Measurements from ENCODE around the gene PRSS57.
A peak's percentile ranks its signal among the peaks of the same experiment; 100 is the strongest.
"Not testable (repeated sequence)": the region's sequence is repeated elsewhere in the genome, so short reads cannot be mapped to it uniquely, and the experiment has no call there.

Gene PRSS57

DNA sequence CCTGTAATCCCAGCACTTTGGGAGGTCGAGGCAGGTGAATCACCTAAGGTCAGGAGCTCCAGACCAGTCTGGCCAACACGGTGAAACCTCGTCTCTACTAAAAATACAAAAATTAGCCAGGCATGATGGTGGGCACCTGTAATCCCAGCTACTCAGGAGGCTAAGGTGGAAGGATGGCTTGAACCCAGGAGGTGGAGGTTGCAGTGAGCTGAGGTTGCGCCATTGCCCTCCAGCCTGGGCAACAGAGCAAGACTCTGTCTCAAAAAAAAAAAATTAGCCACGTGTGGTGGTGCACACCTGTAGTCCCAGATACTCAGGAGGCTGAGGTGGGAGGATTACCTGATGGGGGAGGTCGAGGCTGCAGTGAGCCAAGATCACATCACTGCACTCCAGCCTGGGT lies 7.6 kb upstream of the PRSS57 start:
- not testable (repeated sequence) for FAIRE-seq; DNase-seq (ENCODE audit: extremely low spot score, insufficient read length, low read depth)

GRCh38 chr19:699885-700284 lies 4.6 kb upstream of the PRSS57 start:
- not testable (repeated sequence) for FAIRE-seq; DNase-seq (ENCODE audit: extremely low spot score, insufficient read length, low read depth)

DNA sequence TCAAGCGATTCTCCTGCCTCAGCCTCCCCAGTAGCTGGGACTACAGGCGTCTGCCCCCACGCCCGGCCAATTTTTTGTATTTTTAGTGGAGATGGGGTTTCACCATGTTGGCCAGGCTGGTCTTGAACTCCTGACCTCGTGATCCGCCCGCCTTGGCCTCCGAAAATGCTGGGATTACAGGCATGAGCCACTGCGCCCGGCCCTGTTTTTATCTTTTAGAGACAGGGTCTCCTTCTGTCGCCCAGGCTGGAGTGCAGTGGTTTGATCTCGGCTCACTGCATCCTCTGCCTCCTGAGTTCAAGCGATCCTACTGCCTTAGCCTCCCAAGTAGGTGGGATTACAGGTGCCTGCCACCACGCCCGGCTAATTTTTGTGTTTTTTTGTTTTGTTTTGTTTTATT lies 3.3 kb upstream of the PRSS57 start:
- not testable (repeated sequence) for FAIRE-seq; DNase-seq (ENCODE audit: extremely low spot score, insufficient read length, low read depth)

GRCh38 chr19:694481-695351 lies 536 bp downstream of the PRSS57 start:
- no peak for FAIRE-seq
- no peak for DNase-seq (ENCODE audit: extremely low spot score, insufficient read length, low read depth)

- no peak for FAIRE-seq
- DNase-seq (ENCODE audit: extremely low spot score, insufficient read length, low read depth), result no peak
Measured at GRCh38 chr19:690203-690602, 5.0 kb downstream of the PRSS57 start.

DNA sequence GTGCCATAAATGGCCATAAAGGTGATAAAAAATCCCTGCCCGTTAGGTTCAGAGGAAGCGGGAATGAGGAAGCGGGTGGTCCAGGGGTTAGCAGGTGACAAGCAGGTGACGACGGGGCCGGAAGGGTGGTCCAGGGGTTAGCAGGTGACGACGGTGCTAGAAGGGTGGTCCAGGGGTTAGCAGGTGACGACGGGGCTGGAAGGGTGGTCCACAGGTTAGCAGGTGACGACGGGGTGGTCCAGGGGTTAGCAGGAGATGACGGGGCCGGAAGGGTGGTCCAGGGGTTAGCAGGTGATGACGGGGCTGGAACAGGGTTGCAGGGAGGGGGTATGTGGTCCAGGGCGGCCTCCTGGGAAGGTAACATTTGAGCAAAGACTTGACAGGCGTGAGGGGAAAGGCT lies 6.3 kb downstream of the PRSS57 start:
- DNase-seq (ENCODE audit: extremely low spot score, insufficient read length, low read depth) (no peak), FAIRE-seq (no peak)

GRCh38 chr19:688214-688613 lies 7.0 kb downstream of the PRSS57 start:
- DNase-seq (ENCODE audit: extremely low spot score, insufficient read length, low read depth), result no peak
- FAIRE-seq, result no peak

DNA sequence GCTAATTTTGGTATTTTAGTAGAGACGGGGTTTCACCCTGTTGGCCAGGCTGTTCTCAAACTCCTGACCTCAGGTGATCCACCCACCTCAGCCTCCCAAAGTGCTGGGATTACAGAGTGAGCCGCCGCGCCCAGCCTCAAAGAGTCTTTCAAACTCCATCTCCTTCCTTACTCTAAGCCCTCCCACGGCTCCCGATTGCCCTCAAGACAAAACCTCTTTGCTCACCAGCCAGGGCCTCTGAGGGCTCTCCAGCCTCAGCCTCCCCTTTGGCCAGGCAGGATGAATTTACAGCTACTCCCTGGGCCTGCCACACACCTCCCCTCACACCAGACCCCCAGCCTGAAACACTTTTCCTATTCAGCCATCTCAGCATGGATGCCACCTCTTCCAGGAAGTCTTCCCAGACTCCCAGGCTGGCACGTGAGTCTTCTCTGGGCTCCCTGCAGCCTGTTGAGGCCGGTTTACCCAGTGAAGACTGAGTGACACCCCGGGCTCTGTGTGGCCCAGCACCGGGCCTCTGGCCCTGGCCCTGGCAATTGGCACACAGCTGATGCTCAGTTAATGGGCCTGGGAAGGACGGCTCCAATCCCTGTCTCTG lies 7.6 kb downstream of the PRSS57 start:
- FAIRE-seq (no peak), DNase-seq (ENCODE audit: extremely low spot score, insufficient read length, low read depth) (no peak)

DNA sequence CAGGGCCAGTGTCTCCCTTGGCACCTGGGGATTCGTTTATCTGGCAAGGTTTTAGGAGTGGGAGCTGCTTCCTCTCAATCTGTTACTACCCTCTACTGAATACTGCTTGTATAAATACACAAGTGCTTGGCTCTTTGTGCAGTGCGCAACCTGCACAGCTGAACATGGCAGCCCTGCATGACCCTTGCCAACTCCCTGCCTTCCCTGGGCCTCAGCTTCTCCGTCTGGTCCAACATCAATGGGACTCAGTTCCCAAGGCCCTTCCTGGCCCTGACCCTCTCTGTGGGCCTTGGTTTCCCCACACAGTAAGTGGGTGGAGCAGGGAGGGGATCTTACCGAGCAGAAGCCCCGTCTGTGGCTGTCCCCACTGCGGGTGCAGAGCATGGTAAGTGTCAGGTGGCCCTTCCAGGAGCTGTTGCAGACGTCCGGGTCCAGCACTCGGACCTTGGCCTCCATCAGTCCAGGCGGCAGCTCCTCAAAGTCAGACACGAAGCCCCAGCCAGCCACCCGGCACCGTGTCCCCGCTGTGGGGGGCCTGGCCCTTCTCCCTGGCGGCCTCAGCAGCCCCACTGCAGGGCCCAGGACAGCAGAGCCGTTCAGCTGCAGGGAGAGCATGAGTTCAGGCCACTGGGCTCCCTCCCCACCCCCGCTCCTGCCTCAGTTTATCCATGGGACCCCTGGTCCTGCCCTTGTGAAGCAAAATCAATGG lies 8.5 kb downstream of the PRSS57 start:
- DNase-seq (ENCODE audit: extremely low spot score, insufficient read length, low read depth) (no peak), FAIRE-seq (no peak)

DNA sequence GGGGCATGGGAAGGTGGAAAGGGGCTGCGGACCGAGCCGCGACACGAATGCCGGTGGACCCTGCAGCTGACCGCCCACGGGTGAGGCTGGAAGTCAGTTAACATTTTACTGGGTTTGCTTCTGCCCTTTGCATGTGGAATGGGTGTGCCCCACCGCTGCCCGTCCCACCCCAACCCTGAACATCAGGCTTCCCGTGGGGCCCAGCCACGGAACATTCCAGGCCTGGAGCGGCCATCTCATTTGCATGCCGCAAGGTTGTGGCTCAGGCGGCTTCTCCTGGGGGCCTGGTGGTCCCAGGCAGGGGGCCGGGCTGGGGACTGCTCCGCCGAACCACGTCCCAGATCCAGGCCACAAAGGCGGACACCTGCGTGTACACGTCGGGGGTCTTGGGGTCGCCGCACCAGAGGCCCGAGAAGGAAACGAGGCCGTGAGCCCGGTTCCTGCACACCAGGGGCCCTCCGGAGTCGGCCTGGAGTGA lies 9.8 kb downstream of the PRSS57 start:
- DNase-seq (ENCODE audit: extremely low spot score, insufficient read length, low read depth) (no peak), FAIRE-seq (no peak)

DNA sequence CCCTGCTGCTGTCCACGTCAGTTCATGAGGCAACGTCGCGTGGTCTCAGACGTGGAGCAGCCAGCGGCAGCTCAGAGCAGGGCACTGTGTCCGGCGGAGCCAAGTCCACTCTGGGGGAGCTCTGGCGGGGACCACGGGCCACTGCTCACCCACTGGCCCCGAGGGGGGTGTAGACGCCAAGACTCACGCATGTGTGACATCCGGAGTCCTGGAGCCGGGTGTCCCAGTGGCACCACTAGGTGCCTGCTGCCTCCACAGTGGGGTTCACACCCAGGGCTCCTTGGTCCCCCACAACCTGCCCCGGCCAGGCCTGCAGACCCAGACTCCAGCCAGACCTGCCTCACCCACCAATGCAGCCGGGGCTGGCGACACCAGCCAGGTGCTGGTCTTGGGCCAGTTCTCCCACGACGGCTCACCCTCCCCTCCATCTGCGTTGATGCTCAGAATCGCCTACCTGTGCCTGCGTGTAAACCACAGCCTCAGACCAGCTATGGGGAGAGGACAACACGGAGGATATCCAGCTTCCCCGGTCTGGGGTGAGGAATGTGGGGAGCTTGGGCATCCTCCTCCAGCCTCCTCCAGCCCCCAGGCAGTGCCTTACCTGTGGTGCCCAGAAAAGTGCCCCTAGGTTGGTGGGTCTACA lies 12.5 kb downstream of the PRSS57 start:
- DNase-seq (ENCODE audit: extremely low spot score, insufficient read length, low read depth) (no peak), FAIRE-seq (no peak)

DNA sequence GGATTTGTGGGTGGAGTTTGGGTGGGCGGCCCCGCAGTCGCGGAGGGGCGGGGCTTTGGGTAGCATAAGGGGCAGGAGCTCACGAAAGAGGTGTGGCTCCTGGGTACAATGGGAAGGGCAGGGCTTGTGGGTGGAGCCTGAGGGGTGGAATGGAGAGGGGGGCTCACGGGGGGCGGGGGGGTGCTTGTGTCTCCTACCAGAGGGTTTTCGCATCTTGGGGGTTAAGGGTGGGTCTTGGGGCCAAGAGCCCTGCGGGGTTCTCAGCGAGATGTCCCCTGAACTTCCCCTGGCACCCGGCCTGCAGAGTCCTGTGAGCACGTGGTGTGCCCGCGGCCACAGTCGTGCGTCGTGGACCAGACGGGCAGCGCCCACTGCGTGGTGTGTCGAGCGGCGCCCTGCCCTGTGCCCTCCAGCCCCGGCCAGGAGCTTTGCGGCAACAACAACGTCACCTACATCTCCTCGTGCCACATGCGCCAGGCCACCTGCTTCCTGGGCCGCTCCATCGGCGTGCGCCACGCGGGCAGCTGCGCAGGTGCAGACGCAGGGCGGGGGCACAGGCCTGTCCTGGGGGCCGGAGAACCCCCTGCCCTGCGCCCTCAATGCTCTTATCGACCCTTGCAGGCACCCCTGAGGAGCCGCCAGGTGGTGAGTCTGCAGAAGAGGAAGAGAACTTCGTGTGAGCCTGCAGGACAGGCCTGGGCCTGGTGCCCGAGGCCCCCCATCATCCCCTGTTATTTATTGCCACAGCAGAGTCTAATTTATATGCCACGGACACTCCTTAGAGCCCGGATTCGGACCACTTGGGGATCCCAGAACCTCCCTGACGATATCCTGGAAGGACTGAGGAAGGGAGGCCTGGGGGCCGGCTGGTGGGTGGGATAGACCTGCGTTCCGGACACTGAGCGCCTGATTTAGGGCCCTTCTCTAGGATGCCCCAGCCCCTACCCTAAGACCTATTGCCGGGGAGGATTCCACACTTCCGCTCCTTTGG lies 13.9 kb downstream of the PRSS57 start:
- FAIRE-seq (peak; percentile 96), DNase-seq (ENCODE audit: extremely low spot score, insufficient read length, low read depth) (peak; percentile 84)

DNA sequence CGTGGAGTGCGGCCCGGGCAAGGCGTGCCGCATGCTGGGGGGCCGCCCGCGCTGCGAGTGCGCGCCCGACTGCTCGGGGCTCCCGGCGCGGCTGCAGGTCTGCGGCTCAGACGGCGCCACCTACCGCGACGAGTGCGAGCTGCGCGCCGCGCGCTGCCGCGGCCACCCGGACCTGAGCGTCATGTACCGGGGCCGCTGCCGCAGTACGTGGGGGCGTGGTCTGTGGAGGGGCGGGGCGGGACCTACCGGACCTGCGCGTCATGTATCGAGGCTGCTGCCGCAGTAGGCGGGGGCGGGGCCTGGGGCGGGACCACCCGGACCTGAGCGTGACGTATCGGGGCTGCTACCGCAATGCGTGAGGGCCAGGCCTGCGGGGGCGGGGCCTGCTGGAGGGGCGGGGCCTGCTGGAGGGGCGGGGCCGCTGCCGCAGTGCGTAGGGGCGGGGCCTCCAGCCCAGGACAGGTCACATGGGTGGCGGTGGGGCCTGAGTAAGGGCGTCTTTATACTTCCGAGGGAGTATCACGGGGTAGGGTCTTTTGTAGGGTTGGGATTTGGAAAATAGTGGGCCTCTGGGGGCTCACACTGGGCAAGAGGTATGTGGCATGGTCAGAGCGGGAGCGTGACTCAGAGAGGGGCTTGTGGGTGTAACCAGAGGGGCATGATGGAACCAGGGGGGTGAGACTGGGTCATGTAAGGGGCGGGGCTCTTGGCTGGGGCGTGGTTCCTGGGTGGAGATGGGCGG lies 14.8 kb downstream of the PRSS57 start:
- FAIRE-seq, result no peak

GRCh38 chr19:679418-680286 lies 15.6 kb downstream of the PRSS57 start:
- DNase-seq (ENCODE audit: extremely low spot score, insufficient read length, low read depth) (no peak), FAIRE-seq (peak; percentile 31)

More for the DNA sequence above, 14.8 kb downstream of the PRSS57 start:
- peak; percentile 98 for DNase-seq (ENCODE audit: extremely low spot score, insufficient read length, low read depth)

DNA sequence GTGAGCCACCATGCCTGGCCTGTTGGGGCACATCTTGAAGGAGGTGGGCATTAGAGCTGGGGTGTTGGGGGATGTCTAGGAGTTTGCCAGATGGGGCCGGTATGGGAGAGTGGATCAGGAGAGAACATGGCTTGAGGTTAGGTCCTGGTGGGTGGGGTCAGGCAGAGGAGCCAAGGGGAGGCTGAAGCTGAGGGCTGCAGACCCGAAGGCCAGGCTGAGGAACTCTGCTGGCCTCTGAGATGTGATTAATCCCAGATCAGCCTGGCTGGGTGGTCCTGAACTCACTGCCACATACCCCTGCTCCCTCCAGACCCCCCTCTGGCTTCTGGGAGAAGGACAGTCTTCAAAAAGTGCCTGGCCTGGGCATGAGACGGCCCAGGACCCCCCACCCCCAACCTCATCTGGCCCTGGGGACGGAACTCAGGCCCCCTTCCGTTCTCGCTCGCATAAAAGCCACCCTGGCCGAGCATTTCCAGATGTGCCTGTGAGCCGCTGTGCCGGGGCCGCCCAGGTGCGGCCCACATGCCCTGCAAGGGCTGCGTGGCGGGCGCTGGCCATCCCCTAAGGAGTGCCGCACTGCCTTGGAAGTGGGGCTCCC lies 16.4 kb downstream of the PRSS57 start:
- DNase-seq (ENCODE audit: extremely low spot score, insufficient read length, low read depth) (no peak), FAIRE-seq (no peak)

DNA sequence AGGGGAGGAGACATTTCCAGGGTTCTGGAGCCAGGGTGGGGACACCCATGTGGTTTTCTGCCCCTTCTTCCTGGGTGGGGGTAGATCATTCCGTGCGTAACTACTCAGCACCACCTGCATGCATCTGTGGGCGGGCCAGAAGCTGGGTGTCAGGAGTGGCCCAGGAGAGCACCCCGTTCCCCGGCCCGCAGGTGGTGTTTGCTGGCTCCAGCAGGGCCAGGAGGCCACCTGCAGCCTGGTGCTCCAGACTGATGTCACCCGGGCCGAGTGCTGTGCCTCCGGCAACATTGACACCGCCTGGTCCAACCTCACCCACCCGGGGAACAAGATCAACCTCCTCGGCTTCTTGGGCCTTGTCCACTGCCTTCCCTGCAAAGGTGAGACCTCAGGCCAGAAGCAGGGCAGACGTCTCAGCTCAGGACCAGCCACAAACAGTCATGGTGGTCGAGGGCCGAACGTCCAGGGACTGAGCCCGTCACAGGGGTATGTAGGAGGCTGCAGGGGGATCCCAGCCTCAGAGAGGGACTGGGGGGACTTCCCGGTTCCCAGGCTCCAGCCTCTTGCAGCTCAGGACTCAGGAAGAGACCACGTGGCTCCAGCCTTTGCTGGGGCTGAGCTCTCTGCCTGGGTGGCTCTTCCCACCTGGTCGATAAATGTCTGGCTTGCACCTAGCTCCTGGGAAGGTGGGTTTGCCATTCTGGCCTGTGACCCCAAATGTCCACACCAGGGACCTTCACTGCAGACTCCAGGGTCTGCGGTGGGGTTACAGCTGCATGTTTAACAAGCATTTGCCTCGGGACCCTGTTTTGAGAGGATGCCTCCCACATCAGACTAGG lies 17.4 kb downstream of the PRSS57 start:
- no peak for FAIRE-seq

More for the DNA sequence above, 17.4 kb downstream of the PRSS57 start:
- no peak for DNase-seq (ENCODE audit: extremely low spot score, insufficient read length, low read depth)

Data from GM18507 (cell line).